ENCODE results near the gene NHERF1.

NHERF1 gene

DNA sequence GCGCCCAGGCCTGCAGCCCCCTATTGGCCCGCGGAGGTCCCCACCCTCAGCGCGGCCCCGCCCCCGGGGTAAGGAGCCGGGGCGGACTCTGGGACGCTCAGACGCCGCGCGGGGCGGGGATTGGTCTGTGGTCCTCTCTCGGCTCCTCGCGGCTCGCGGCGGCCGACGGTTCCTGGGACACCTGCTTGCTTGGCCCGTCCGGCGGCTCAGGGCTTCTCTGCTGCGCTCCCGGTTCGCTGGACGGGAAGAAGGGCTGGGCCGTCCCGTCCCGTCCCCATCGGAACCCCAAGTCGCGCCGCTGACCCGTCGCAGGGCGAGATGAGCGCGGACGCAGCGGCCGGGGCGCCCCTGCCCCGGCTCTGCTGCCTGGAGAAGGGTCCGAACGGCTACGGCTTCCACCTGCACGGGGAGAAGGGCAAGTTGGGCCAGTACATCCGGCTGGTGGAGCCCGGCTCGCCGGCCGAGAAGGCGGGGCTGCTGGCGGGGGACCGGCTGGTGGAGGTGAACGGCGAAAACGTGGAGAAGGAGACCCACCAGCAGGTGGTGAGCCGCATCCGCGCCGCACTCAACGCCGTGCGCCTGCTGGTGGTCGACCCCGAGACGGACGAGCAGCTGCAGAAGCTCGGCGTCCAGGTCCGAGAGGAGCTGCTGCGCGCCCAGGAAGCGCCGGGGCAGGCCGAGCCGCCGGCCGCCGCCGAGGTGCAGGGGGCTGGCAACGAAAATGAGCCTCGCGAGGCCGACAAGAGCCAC is at the start of gene NHERF1:
NHERF1 (plus strand) TSS at position 100 of the 750 bp plus-strand sequence; CDS start at position 319, 219 bp downstream.
- peak; percentile 89 to 91 for DNase-seq

DNA sequence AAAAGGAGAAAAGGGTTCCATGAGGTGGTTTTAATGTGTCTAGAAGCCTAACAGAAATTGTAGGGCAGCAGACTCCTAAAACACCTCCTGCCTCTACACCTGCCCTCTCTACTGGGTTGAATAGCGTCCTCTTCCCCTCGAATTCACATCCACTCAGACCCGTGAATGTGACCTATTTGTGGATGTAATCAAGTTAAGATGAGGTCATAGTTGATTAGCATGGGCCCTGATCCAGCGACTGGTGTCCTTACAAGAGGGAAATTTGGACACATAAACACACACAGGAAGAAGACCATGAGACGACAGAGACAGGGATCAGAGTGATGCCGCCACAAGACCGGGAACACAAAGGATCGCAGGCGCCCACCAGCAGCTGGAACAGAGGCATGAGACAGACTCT is 49.2 kb upstream of the NHERF1 start:
- DNase-seq, result no peak

DNA sequence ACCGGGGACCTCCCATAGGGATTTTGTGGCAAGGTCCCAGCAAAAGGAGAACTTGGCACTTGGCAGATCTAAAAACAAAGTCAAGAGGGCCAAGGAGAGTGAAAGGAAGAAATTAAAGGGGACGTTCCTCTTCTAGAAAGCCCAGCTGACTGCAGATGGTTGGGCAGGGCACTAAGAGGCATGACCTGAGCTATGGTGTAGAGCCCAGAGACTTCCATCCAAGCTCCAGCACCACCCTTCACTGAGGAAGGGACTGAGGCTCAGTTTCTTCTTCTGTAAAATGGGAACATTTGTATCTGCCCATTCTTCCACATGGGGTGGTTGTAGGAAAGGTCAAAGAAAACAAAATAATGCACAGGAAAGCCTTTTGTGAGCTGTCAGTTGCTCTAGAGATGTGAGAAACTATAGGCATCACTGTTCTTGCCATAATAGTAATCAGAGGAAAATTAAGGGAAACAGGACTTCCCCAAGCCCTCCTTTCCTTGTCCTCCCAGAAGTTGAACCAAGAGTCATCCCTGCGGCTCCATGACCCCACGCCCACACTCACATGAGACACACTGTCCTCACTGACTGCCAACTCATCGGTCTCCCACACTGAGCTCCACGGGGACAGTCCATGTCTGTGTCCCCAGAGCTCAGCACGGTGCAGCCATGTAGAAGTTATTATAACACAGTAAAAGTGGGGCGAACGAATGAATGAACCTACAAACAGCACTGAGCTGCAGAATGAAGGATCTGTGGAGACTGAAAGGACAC is 46.1 kb upstream of the NHERF1 start:
- DNase-seq, result no peak

DNA sequence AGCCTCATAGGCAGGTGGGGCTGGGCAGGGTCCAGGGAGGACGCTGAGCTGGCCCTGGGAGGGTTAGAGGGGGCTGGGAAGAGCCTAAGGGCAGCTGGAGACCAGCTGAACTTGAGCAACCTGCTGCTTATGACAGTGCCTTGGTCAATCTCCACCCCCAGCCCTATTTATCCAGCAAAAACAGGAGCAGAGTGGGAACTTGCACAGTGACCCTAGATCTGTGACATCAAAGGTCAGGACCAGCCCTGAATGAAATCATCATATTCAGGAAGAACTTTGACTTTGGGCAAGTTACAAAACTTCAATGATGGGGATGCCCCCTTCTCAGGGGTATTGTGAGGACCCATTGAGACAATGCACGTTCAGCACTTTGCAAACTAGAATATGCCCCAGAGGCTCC is 45.1 kb upstream of the NHERF1 start:
- no peak for DNase-seq

DNA sequence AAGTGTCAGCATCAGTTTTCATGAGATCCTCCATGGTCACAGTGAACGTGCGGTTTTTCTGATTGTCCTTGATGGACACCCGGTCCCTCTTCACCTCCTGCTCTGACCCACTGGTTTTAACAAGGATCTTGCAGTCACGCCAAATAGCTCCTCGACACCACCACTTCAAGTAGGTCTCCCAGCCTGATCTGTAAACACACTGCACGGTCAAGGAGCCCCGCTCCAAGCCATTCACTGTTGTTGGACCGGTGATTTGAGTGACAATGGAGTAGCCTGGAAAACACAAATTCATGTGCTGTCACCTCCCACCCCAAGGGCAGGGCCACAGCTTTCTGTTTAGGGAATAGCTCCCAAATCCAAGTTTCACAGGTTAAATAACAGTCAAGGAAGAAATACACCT is 43.9 kb upstream of the NHERF1 start:
- no peak for DNase-seq

DNA sequence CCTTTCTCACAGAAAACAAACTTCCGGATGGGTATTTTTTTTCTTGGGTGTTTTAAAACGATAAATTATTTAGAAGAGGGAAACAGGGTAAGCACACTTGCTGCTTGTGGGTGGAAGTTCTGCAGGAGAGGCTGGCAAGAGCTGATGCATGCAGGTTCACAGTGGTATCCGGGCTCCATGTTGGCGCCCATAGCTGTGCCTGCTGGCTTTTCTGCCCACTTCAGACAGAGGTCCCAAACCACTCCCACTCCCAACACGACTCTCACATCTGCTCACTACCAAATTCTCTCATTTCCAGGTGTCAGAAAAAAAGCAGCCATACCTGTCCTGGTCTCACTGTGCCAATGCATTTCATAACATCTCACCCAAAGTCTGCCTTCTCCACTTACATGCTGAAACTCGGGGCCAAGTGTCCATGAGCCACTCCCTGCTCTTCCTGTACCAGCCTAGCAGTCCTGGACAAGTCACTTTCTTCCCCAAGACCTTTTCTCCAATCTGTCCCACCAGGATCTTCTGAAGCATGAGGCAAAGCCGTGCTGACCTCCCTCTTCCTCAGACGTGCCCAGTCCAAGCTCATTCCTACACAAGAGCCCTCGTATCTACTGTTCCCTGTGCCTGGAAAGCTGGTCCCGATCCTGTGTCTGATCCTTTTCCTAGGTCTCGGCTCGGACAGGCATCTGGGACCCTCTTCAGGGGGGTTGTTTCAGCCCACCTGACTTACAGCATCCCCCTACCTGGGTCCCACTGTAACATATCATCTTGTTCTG is 37.2 kb upstream of the NHERF1 start:
- DNase-seq, result no peak

DNA sequence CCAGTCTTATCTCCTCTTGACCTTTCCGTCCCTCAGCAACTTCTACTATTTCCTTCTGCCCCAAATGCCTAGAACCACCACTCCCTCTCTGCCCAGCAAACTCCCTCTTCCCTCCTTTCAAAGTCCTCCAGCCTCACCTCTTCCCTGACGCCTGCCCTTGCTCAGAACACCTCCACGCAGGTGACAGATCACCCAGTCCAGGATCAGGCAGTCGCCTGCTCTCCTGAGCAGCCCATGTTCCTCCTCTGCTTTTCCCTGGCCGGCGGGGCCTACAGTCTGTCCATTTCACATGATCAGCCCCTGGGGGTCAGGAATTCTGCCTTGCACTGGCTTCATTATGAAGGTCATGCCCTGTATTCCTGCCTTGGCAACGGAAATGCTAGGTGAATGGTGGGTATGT is 36.1 kb upstream of the NHERF1 start:
- no peak for DNase-seq

DNA sequence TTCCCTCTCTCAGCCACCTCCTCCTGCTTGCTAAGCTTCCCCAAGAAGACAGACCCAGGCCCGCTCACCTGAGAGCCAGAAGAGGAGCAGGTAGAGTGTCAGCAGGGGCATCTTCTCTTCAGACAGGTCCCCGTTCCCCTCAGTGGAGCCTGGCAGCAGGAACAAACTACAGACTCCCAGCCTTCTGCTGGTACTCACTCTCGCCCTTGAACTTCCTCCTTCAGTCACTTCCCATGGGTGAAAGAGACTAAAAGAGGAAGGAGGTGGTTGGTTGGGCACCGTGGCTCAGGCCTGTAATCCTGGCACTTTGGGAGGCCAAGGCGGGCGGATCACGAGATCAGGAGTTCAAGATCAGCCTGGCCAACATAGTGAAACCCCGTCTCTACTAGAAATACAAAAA is 35.7 kb upstream of the NHERF1 start, which contains the start of gene CD300LF:
CD300LF (minus strand) TSS at position 168 of the 400 bp plus-strand sequence; CDS start at position 111, 57 bp downstream.
- no peak for DNase-seq

DNA sequence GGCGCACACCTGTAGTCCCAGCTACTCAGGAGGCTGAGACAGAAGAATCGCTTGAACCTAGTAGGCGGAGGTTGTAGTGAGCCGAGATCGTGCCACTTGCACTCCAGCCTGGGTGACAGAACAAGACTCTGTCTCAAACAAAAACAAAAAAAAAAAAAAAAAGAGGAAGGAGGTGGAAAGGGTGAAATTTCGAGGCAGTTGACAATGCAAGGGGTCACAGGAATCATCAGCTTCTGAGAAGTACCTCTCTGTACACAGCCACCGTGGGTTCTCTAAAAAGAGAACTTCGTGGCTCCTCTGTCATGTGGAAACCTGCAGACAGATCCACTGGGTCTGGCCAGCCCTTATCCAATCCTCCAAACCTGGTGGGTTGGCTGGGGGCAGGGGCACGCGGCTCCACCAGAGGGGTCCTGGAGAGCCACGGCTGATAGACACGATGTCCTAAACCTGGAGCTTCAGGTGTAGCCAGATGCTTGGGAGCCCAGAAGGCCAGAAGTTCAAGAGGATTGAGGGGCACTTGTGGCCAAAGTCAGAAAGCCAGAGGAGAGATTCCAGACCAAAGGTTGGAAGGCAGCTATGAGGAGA is 35.2 kb upstream of the NHERF1 start:
- DNase-seq, result no peak

DNA sequence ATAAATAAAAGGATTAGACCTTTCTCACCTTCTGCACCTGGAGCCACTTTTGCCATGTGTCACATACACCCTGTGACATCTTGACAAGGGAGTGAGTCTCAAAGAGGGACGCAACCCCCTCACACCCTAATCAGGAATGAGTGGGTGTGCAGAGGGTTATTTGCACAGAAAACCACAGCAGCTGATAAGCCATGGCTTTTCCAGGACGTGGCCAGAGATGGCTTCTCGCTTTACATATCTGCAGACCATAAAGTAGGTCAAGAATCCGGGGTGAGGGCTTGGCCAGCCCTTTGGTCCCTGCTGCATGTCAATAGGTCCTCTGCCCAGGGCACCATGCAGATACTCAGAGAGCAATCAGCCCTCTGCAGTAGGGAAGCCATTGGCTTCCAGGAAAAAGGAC is 33.3 kb upstream of the NHERF1 start:
- DNase-seq, result no peak

DNA sequence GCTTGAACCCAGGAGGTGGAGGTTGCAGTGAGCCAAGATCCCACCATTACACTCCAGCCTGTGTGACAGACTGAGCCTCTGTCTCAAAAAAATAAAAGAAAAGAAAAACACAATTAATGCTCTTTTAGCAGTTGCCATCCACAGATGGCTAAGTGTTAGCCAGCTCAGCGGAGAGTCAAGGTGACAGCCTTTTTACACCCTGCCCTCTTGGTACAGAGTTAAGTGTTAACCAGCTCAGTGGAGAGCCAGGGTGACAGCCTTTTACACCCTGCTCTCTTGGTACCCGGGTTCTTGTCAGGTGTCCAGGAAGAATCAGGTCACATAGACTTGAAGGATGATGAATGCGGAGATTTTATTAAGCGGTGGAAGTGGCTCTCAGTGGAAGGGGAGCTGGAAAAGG is 27.9 kb upstream of the NHERF1 start:
- DNase-seq, result no peak

DNA sequence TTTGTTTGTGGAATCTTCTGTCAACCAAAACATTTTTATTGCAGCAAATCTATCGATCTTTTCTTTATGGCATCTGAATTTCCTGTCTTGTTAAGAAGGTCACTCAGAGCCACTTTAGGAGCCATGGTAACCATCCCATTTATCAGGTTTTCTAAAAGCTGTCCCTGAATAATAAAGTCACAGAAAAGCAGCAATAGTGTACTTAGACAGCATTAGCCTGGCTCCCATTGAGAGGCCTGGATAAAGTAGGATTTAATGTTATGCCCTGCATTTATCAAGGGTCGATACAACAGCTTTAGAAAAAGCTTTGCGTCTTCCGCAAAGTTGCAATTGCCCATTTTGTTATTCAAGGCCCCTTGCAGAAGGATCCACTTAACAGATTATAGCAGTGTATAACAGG is 25.6 kb upstream of the NHERF1 start:
- no peak for DNase-seq

DNA sequence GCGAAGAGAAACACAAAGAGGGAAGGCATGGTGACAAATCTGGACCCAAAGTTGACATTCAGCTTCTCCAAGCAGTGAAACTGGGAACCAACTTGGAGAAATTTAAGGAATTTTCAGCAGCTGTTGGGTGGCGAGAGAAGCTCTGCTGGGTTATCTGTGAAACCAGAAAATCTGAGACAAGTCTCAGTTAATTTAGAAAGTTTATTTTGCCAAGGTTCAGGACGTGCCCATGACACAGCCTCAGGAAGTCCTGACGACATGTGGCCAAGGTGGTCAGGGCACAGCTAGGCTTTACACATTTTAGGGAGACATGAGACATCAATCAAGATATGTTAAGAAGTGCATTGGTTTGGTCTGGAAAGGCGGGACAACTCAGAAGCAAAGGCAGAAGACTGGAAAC is 24.5 kb upstream of the NHERF1 start:
- DNase-seq, result no peak

DNA sequence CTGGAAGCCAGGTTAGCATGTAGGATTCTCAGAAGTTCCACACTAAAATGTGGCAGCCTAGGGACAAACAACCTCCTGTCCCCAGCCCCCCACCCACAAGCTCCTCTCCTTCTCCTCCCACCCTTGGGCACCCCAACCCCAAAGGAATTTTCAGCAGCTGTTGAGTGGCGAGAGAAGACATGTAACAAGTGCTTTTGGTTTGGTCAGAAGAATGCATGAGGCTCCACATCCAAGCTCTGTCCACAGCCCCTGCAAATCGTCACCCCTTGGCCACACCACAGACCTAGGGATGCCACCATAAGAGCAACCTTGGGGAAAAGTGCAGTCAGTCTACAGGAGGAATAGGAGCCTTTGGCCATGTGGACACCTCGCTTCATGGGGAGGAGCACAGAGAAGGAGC is 23.3 kb upstream of the NHERF1 start:
- DNase-seq, result no peak

DNA sequence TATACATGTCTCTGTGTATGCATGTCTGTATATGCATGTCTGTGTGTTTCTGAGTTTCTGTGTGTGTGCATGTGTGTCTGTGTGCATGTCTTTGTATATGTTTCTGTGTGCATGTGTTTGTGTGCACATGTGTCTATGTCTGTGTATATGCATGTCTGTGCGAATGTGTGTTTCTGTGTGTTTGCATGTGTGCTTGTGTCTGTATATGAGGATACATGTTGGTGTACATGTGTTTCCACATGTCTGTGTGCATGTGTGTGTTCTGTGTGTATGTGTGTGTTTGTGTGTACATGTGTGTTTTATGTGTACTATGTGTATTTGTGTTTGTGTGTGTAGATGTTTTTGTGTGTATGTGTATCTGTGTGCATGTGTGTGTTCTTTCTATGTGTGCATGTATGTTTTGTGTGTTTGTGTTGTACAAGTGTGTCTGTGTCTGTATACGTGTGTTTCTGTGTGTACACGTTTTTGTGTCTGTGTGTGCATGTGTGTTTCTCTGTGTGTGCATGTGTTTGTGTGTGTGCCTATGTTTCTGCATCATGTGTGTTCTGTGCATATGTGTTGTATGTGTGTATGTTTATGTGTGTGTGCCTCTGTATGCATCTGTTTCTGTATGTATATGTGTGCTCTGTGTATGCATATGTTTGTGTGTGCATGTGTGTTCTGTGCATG is 20.3 kb upstream of the NHERF1 start:
- DNase-seq, result no peak

DNA sequence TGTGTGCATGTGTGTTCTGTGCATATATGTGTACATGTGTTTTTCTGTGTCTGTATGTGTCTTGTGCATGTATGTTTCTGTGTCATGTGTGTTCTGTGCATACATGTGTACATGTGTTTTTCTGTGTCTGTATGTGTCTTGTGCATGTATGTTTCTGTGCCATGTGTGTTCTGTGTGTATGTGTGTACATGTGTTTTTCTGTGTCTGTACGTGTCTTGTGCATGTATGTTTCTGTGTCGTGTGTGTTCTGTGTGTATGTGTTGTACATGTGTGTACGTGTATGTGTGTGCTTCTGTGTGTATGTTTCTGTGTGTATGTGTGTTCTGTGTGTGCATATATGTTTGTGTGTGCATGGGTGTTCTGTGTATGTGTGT is 19.7 kb upstream of the NHERF1 start:
- no peak for DNase-seq

DNA sequence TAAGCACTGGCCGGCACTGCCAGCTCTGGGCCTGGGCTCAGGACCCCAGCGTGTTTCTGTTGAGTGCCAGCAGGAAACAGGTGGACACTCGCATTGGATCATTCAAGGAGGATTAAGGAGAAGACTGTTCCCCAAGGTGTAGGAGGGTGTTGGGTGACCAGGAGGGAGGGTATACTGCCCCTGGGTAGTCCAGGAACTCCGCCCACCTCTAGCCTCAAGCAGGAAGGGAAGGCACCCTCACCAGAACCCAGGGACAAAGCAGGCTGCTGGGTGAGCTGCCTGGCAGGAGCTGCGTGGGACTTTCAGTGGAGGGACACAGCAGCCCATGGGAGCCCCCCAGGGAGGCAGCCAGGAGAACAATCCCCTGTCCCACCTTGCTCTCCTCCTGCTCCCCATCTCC is 19.1 kb upstream of the NHERF1 start:
- no peak for DNase-seq

DNA sequence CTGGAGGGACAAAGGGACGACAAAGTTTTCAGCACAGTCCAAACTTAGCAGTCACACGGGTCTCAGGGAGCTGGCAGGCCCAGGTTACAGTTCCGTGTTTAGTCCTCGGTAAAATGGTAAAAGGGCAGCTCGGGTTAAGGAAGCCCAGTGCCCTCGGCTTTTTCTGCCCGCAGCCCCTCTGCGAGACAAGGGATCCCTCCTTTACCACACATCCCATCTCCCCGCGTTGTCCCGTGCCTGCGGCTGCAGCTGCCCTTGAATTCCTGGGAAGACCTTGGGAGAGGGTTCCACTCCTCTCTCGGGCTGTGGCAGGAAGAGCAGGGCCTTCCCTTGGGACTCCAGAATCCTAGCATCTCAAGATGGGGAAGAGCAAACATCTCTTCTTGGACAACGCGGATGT is 18.6 kb upstream of the NHERF1 start:
- no peak for DNase-seq

DNA sequence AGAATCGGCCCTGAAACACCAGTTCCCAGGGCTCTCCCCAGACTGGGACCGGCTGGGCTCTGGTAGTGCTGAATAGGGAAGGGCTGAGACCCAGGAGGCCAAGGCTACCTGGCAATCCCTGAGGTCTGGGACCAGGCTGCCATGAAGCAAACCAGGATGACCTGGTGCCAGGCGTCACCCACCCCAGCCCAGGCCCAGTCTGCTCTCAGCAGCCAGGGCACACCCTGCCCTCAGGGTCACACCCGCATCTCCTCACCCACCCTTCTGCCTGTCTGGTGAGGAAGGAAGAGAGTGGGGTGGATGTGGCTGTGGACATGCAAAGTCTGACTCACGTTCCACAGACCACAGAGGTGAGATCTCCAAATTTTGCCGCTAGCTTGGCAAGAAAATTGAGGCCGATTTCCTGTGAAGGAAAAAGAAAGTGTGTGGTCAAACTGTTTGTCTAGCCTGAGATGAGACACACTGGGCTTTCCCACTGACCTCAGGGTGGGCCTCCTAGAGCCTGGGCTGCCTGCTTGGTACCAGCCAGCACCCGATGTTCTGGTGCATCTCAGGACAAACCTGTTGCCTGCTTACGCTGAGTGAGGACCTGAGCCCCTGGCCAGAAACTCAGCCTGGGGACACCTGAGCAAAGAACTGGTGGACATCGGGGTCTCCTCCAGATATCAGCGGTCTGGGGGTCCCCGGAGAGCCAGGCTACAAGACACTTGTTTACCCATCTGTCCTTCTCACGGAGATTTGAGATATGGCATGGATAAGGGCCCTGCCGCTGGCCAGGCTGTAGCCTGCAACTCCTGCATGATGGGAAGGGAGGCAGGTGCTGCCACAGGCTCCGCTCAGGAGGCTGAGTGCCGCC is 17.7 kb upstream of the NHERF1 start:
- no peak for DNase-seq

DNA sequence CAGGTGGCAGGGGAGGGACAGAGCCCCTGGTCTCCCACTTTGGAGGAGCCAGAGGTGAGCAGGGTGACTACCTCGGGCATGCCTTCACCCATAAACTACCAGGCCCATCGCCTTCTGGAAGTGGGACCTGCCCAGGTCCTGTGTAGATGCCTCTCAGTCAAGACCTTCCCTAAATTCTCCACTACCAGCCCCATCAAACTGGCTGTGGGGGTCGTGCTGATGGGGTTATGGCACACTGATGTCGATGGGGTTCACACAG is 17.2 kb upstream of the NHERF1 start:
- DNase-seq, result no peak

DNA sequence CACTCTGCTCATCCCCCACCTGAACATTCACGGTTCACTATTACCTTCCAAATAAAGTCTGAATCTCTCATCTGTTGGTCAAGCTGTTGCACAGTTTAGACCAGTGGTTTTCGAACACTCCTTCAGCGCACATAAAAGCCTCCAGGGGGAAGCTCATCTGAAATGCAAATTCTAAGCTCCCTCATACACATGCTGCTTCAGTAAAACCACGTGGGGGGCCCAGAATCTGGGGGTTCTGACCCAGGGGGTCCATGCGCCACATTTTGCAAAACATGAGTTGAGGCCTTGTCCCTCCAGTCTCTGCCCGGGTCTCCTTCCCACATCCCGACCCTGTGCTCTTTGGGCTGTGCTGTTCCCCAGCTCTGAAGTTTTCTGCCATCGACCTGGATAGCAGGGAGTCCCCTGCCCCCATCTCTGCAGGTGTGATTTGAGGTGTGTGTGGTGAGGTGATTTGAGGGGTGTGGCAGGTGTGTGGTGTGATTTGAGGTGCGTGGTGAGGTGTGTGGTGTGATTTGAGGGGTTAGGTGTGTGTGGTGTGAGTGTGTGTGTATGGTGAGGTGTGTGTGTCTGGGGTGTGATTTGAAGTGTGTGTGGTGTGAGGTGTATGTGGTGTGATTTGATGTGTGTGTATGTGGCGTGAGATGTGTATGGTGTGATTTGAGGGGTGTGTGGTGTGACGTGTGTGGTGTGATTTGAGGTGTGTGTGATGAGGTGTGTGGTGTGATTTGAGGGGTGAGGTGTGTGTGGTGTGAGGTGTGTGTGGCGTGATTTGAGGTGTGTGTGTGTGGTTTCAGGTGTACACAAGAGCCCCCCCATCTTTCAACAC is 16.2 kb upstream of the NHERF1 start:
- no peak for DNase-seq
